Adipose tissue (tissue), 3 donors: Measurements from ENCODE around the gene HRNR. TPM values are rescaled to one million over a fixed set of nuclear protein-coding genes. Genes with fewer than 3 reads are reported as not detected.

Source experiments
- H3K27ac ChIP-seq: one replicate; pipeline ENCODE4 v1.5.1; 2013; ENCODE audit warnings: low read depth, low read length
- WGBS, 3 donors: extraction: QIAGEN DNeasy Blood & Tissue Kit; methylation state at CpG; one replicate each; pipeline ENCODE4 v1.1.7; 2013; 5-methylcytosine and 5-hydroxymethylcytosine counted together
- polyA plus RNA-seq, 3 donors: library from polyadenylated mRNA; stranded (reverse); fragments of 200-250 nt; gene quantifications; one replicate each; pipeline ENCODE4 v1.2.3, GENCODE V29; 2013
- donor health status: healthy with polysubstance abuse.
- donor health status: Bipolar disorder and iron deficiency.
- donor health status: healthy.

Gene HRNR
- polyA plus RNA-seq, 3 donors = 0.01 TPM; not detected in 2

- no peak overlapping the region for H3K27ac ChIP-seq
- 77 to 82% (median 80%) methylated on average over 5 of the region's 5 CpGs for WGBS, 3 donors
Observed at GRCh38 chr1:152191260-152191659, 32.7 kb downstream of the HRNR start.

- no peak overlapping the region for H3K27ac ChIP-seq
- WGBS, 3 donors = 43 to 53% (median 49%) methylated on average over 2 of the region's 2 CpGs
Observed at GRCh38 chr1:152190589-152190988, 33.4 kb downstream of the HRNR start.

GRCh38 chr1:152189657-152190442, 34.1 kb downstream of the HRNR start:
- H3K27ac ChIP-seq = no peak overlapping the region
- WGBS, 3 donors = 19 to 24% (median 21%) methylated on average over 9 of the region's 9 CpGs

GRCh38 chr1:152188673-152189591, 35.1 kb downstream of the HRNR start:
- WGBS, 3 donors = 2 to 15% (median 12%) methylated on average over 58 to 62 of the region's 62 CpGs
- no peak overlapping the region for H3K27ac ChIP-seq

GRCh38 chr1:152186556-152187285, 37.3 kb downstream of the HRNR start:
- H3K27ac ChIP-seq = no peak overlapping the region
- WGBS, 3 donors = 83 to 89% (median 87%) methylated on average over 5 of the region's 5 CpGs

- H3K27ac ChIP-seq = no peak overlapping the region
- WGBS, 3 donors = 33 to 36% (median 33%) methylated on average over 8 of the region's 8 CpGs
Observed at GRCh38 chr1:152185544-152186391, 38.2 kb downstream of the HRNR start.

- H3K27ac ChIP-seq = no peak overlapping the region
- 31 to 54% (median 43%) methylated on average over 2 of the region's 2 CpGs for WGBS, 3 donors
Observed at GRCh38 chr1:152182944-152183361, 41.0 kb downstream of the HRNR start.

- WGBS, 3 donors = 73 to 83% (median 76%) methylated on average over 2 of the region's 2 CpGs
- no peak overlapping the region for H3K27ac ChIP-seq
Observed at GRCh38 chr1:152182431-152182830, 41.6 kb downstream of the HRNR start.

- whole genome bisulfite sequencing, 3 donors = 62 to 79% (median 63%) methylated on average over 1 of the region's 1 CpG
- no peak overlapping the region for H3K27ac ChIP-seq
Observed at GRCh38 chr1:152179566-152179965, 44.4 kb downstream of the HRNR start.

- 65 to 70% (median 68%) methylated on average over 5 of the region's 5 CpGs for WGBS, 3 donors
- no peak overlapping the region for H3K27ac ChIP-seq
Observed at GRCh38 chr1:152170287-152170905, 53.6 kb downstream of the HRNR start.

- 76 to 88% (median 86%) methylated on average over 4 of the region's 4 CpGs for whole genome bisulfite sequencing, 3 donors
- no peak overlapping the region for H3K27ac ChIP-seq
Observed at GRCh38 chr1:152169366-152170025, 54.5 kb downstream of the HRNR start.

GRCh38 chr1:152168535-152168868, 55.5 kb downstream of the HRNR start:
- H3K27ac ChIP-seq = no peak overlapping the region
- 50 to 61% (median 52%) methylated on average over 1 of the region's 1 CpG for WGBS, 3 donors

GRCh38 chr1:152167835-152168534, 56.0 kb downstream of the HRNR start:
- WGBS, 3 donors = 38 to 65% (median 40%) methylated on average over 3 of the region's 3 CpGs
- H3K27ac ChIP-seq = no peak overlapping the region

- no peak overlapping the region for H3K27ac ChIP-seq
- 33 to 76% (median 38%) methylated on average over 1 of the region's 1 CpG for WGBS, 3 donors
Observed at GRCh38 chr1:152166966-152167365, 57.0 kb downstream of the HRNR start.

GRCh38 chr1:152165286-152166077, 58.5 kb downstream of the HRNR start:
- 73 to 94% (median 75%) methylated on average over 4 of the region's 4 CpGs for WGBS, 3 donors
- H3K27ac ChIP-seq = no peak overlapping the region
